Measurements from ENCODE around the gene DDX19B.
A peak's percentile ranks its signal among the peaks of the same experiment; 100 is the strongest.
"Not testable (repeated sequence)": the region's sequence is repeated elsewhere in the genome, so short reads cannot be mapped to it uniquely, and the experiment has no call there.

DDX19B gene

DNA sequence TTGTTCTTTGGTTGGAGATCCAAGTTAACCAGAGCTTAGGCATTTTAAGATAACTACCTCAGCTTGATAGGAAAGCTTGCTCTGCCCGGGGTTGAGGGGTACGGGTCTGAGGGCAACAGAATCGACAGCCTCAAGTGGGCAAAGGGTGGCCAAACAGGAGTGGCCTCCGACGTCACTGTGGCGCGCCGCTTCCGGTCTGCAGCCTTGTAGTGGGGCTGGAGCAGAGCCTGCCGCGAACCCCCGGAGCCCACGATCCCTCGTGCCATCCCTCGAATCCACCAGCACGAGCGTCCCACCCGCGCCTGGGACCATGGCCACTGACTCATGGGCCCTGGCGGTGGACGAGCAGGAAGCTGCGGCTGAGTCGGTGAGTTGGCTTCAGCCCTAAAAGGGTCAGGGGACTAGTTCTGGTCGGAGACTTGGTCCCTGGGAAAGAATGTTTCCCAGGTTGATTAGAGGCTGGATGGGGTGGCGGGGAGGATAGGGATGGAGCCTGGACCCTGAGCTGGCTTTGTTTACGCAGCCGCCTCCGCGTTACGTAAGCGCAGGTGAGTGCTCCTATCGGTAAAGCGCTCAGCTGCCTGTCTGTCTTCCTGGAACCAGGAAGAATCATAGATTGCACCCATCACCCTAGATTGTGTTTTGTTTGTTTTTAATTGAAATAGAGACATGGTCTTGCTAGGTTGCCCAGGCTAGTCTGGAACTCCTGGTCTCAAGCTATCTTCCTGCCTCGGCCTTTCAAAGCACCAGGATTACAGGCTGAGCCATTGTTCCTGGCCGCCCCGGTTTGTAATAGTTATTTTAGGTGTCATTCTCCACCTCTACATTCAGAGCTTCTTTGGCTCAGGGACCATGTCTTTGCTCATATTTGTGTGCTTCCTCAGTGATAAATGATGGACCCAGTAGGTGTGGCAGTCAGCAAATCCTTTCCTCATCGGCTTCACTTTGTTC is at the start of gene DDX19B:
Gene DDX19B (plus strand): TSS at position 199 of the 951 bp plus-strand sequence. CDS start 112 bp downstream, at position 311.
- DNase-seq: peak; percentile 88

DNA sequence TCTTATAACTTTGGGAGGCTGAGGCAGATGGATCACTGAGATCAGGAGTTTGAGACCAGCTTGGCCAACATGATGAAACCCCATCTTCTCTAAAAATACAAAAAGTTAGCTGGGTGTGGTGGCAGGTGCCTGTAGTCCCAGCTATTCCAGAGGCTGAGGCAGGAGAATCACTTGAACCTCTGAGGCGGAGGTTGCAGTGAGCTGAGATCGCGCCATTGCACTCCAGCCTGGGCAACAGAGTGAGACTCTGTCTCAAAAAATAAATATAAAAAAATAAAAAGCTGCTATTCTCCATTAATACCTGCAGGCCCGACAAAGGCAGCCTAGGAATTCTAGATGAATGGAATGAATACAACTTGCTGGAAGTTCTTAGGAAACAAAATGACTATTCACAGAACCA is 49.3 kb upstream of the DDX19B start:
- DNase-seq: not testable (repeated sequence)

DNA sequence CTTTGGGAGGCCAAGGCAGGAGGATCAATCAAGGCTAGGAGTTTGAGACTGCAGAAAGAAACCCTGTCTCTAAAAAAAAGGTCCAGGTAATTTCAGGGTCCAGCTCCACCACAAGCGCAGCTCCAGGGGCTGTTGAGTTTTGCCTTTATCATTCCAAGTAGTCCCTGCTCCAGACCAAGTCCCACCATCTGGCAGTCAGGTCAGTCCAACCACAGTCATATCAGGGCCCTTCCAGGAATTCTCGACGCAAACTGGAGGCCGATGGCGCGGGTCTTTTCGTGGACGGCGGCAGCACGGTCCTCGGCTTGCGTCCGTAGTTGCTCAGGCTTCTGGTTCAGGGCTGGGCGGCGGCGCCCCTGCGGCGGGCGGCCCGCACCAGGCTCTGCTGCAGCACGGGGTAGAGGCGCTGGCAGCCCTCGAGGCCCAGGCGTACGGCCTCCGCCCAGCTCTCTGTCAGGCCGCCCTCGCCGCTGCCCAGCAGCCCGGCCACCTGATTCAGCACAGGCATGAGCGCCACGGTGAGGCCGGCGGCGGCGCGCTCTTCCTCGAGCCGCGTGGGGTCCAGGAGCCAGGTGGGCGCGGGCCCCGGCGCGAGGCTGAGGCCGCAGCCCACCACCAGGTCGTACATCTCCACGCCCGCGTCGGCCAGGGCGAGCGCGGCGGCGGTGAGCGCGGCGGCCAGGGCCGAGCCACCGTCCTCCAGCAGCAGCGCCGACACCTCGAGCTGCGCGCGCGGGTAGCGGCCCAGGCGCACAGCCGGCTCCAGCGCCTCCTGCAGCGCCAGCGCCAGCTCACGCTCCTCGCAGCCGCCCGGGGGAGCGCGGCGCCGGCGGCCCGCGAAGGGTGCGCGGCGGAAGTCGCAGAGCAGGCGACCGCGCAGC is 48.0 kb upstream of the DDX19B start:
- peak; percentile 58 for DNase-seq

DNA sequence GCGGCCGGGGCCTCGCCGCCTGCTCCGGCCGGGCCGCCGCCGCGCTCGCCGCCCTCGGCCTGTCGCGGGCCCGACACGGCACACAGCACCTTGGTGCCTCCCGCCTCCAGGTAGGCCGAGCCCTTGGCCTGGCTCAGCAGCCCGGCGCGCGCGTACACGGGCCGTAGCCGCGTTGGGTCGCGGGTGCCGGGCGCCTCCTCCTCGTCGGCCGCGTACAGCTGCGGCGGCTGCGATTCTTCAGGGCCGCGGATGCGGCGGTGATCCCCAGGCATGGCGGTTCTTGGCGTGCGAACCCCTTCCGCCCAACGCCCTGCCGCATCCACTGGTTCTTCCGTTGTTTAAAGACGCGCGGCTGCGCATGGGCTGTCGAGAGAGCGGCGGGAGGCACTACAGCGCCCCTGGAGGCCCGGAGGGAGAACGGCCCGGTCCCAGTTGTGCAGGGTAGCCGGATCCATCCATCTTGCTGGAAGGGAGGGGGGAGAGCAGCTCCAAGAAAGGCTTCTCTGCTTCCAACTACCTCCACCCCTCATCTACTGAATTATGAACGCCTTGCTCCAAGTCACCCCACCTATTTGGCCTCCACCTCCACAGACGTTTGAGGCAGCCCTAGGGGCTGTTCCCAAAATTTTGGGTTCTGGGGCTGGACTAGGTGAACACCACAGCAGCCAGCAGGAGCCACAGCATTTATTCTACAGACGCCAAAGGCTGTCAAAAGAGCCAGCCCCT is 47.2 kb upstream of the DDX19B start, which contains the start of gene EXOSC6:
Gene EXOSC6 (minus strand): TSS at position 312 of the 726 bp plus-strand sequence. CDS start 40 bp downstream, at position 272.
- DNase-seq: peak; percentile 95

DNA sequence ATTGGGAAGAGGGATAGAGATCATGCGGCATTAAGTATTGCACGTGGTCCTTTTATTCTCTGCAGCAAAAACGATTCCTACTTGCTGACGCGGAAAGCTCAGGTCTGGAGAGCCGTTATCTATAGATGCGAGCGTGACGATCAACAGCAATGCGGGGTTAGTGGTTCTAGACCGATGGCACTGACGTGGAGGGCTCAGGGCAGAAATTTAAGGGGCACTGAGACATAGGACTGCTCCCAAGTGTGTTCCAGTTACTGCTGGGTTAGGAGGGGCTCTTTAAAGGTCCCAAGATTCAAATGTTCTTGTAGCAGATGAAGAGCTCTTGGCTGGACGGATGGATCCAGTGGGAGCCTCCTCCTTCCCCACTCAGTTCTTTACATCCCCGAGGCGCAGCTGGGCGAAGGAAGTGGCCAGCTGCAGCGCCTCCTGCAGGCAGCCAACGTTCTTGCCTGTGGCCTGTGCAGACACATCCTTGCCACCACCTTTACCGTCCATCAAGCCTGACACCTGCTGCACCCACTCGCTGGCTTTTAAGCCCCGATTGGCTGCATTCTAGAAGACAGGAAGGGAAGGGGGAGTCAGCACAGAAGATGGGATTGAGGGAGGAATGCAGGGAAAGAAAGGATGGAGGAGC is 46.5 kb upstream of the DDX19B start:
- no peak for DNase-seq

DNA sequence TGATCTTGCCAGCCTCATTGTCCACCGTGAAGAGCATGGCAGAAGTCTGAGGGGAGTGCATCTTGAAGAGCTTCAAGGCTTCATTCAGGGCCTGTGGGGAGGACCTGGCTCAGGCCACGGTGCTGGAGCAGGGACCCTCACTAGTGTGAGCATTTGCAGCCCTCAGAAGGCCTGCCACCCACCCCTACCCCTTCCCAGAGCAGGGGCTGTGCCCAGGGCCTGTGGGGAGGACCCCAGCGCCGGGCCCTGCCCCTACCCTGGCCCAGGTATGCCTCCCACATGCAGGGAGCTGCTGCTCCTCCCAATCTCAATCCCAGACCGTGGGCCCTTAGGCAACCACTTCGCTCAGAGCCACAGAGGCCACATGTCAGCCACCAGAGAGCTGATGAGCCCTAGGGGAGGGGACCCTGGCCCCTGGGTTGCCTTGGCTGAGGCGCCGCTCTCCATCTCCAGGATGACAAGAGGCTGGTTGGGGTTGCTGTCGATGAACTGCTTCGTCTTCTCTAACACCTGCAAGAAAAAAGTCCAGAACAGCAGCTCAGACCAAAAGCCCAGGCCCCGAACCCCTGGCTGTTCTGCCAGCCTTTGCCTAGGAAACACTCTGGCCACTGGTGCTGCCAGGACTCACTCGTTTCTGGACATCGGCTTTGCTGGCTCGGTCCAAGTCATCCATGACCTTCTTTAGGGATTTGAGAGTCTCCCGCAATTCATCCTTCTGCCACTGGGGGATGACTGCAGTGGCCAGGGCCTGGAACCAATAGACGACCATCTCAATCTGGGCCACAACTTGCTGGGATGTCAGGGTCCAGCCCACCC is 45.5 kb upstream of the DDX19B start:
- DNase-seq: no peak

DNA sequence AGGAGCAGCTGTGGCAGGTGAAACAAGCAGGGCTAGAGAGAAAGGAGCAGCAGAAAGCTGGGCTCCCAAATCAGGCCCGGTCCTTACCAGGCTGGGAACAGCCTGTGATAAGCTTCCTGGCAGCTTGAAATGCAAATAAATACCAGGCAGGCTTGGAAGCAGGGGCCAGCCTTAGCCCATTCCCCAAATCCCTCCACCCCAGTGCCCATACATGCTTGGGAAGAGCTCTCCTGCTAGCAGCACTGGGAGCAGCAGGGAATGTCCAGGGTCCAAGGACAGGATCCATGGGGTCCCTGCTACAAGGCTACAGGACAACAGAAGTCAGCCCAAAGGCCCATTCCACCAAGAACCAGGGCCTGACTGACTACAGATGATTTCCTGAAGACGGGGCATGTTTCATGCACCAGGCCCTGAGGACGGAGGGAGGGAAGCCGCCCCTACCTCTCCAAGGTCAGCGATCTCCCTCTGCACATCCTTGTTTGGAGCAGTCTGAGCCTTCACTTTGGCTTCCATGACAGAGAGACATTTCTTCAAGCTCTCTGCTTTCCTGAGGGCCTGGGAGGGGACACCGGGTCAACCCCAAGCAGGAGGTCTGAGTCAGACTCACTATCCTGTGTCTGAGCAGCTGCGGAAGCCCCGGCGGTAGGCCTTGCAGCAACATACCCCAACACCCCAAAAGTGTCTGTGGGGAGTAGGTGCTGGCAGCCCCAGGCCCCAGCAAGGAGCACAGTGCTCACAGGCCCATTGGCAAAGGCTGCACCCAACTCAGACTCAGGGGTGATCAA is 44.6 kb upstream of the DDX19B start:
- no peak for DNase-seq

DNA sequence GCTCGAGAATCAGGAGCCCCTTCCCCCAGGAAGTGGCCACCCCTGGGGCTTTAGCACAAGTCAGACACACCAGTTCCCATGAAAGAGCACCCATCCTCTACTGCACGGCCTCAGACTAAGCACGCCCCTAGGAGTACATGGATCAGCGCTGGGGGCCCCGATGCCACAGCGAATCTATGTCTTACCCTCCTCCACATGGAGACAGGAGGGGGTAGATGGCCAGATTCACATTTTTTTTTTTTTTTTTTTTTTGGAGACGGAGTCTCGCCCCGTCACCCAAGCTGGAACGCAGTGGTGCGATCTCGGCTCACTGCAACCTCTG is 44.1 kb upstream of the DDX19B start:
- no peak for DNase-seq

DNA sequence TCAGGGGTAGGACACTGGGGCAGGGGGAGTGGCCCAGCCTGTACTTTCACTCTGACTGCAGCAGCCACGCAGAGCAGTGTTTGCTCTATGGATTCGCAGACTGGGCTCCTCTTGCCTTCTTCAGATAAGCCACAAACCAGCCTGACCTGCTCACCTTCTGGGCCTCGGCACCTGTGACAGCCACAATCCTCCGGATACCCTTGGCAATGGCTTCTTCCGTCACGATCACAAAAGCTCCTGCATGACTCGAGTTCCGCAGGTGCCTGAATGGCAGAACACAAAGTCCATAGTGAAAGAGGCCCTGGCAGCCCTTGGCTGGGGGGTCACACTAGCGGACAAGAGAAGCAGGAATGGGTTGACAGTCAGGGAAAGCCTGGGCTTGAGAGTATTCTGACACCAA is 43.4 kb upstream of the DDX19B start:
- DNase-seq: no peak

DNA sequence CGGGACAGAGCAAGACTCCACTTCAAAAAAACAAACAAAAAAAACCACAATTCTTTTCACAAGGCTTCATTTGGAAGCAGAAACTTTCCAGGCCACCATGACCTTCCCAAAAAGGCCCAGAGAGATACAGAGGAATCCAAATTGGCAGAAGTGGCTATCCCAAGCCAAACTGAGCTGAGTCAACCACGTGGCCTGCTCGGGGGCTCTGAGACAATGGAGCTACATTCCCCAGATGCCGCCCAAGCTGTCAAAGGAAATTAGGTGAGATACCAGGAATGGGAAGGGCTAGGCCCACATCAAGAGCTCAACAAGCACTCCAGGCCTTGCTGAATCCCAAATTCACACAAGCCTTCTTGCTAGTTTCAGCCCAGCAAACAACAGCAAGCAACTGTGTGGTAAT is 41.6 kb upstream of the DDX19B start:
- DNase-seq: no peak

DNA sequence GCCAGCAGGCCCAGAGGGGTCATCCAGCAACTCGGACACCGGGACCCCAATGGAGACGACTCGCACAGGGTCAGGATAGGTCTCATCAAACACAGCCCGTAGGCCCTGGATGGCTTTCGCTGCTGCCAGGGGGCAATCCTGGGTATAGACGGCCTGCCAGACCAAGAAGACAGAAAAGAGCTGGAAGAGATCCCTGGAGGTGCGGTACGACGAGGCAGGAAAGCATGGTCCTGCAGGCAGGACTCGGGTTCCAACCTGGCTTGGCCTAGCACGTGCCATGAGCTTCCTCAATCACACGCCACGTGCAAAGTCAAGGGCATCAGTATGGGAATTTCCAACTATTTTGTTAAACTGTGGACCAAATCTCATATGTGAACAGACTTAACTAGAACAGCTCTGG is 40.9 kb upstream of the DDX19B start:
- DNase-seq: no peak

DNA sequence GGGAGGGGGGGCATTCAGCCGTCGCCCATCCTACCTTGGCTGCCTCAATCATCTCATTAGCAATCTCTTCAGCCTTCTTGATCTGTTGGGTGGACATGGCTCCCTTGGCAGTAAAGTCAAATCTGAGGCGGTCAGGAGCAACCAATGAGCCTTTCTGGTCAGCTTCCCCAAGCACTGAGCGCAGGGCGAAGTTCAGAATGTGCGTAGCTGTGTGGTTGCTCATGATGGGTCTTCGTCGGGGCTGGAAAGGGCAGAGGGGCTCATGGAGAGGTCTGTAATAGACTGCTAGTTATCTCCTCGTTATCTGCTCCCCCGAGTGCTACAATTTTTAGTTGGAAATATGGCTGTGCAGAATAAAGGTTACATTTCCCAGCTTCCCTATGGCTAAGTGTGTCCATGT is 40.0 kb upstream of the DDX19B start:
- no peak for DNase-seq

DNA sequence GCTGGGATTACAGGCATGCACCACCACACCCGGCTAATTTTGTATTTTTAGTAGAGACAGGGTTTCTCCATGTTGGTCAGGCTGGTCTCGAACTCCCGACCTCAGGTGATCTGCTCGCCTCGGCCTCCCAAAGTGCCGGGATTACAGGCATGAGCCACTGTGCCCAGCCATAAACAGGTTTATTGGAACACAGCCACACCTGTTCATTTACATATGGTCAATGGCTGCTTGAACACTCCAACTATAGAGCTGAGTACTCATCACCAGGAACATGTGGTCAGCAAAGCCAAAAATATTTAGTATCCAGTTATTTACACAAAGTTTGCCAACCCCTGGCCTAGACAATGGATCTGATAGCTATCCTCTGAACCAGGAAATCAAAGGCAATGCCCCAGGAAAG is 39.1 kb upstream of the DDX19B start:
- DNase-seq: not testable (repeated sequence)

DNA sequence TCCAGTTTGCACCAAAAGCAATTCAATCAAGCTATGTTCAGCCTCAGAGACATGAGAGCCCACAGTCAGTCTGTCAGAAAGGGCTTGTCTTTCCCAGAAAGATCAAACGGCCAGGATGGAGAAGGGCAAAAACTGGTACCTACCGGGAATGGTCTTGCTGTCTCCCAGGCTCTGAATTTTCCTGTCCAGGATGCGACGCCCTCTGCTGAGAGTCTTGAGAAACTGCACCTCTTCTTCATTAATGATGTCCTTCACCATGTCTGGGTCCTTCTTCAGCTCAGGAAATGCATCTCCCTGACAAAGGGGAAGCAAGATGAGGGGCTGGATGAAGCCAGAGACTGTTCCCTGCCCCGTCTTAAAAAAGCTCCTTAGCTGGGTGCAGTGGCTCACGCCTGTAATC is 31.5 kb upstream of the DDX19B start:
- no peak for DNase-seq

DNA sequence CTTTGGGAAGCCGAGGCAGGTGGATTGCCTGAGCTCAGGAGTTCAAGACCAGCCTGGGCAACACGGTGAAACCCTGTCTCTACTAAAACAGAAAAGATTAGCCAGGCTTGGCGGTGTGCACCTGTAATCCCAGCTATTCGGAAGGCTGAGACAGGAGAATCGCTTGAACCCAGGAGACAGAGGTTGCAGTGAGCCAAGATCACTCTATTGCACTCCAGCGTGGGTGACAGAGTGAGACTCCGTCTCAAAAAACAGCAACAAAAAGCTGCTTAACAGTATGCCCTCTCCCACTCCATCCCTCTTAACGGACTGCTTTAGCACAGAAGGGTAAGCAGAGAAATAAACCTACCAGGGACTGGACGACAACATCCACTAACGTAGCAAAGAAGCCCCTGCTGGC is 31.1 kb upstream of the DDX19B start:
- DNase-seq: not testable (repeated sequence)

DNA sequence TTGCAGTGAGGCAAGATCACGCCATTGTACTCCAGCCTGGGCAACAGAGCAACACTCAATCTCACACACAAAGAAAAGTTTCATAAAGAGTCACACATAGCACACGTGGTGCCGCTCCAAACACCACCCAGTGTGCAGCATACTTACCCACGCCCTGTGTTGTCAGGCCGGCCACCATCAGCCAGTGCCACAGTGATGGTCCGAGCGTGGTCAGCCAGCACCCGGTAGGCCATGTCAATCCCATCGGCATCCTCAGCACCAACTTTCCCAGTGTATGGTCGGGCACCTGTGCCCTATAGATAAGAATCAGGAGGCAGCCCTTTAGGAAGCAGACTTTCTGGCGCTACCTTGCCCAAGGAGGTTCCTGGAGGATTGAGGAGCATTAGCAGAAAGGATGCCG is 29.5 kb upstream of the DDX19B start:
- DNase-seq: no peak

DNA sequence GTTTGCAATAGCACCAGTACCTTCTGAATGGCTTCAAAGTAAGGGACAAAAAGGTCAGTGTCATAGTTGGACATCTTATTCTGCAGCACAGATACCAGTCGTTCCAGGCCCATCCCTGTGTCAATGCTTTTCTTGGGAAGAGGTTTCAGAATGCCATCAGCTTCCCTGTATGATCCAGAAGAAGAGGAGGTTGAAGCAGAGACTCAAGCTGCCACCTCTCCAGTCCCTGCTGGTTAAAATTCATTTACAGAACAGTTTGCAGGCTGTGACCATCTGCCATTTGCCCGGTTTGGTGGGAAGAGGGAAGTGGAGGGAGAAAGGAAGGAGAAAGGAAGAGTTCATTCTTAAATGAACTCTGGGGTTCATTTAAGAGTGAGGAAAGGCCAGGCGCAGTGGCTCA is 28.8 kb upstream of the DDX19B start:
- DNase-seq: no peak

DNA sequence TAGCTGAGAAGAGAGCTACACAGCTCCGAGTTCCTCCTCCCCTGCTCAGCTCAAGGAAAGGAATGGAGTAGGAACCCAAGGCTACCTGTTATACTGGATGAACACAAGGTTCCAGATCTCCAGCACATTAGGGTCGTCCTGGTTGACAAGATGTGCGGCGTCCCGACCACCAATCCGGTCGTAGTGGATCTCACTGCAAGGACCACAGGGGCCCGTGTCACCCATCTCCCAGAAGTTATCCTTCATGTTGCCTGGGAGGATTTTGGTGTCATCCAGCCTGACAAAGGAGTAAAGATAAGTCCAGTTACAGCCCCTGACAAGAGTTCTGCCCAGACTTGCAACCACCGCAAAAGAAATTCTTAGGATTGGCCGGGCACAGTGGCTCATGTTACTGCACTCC is 27.3 kb upstream of the DDX19B start:
- DNase-seq: no peak

DNA sequence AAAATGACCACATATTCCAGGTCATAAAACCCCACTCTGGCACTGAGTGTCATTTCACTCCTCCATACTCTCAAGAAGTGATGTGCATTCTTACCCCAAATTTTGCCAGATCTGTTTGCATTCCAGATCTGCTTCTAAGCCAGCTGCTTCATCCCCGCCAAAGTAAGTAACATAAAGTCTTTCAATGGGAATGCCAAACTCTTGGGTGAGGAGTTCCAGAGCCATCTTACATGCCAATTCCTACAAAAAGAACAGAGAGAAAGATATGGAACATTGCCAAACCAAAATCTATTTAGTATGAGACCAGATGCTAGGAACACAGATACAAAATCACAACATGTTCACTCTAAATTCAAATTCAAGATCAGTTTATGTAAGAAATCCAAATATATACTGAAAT is 22.6 kb upstream of the DDX19B start:
- DNase-seq: no peak

DNA sequence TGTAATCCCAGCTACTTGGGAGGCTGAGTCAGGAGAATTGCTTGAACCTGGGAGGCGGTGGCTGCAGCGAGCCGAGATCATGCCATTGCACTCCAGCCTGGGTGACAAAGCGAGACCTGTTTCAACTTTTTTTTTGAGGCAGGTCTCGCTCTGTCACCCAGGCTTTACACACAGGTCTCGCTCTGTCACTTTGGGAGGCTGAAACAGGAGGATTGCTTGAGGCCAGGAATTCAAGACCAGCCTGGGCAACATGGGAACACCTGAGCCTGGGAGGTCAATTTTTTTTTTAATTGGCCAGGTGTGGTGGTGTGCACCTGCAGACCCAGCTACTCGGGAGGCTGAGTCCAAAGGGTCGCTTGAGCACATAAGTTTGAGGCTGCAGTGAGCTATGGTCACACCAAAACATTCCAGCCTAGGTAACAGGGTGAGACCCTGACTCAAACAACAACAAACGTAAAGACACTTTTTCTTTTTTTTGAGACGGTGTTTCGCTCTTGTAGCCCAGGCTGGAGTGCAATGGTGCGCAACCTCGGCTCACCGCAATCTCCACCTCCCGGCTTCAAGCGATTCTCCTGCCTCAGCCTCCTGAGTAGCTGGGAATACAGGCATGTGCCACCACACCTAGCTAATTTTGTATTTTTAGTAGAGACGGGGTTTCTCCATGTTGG is 11.5 kb upstream of the DDX19B start:
- DNase-seq: not testable (repeated sequence)

All from right forelimb (tissue), 1 donor.